Measurements from ENCODE around the gene SORCS3.

- TF ChIP-seq, protein P1, sequence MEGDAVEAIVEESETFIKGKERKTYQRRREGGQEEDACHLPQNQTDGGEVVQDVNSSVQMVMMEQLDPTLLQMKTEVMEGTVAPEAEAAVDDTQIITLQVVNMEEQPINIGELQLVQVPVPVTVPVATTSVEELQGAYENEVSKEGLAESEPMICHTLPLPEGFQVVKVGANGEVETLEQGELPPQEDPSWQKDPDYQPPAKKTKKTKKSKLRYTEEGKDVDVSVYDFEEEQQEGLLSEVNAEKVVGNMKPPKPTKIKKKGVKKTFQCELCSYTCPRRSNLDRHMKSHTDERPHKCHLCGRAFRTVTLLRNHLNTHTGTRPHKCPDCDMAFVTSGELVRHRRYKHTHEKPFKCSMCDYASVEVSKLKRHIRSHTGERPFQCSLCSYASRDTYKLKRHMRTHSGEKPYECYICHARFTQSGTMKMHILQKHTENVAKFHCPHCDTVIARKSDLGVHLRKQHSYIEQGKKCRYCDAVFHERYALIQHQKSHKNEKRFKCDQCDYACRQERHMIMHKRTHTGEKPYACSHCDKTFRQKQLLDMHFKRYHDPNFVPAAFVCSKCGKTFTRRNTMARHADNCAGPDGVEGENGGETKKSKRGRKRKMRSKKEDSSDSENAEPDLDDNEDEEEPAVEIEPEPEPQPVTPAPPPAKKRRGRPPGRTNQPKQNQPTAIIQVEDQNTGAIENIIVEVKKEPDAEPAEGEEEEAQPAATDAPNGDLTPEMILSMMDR (IDR thresholded peaks at IDR 0.05): no peak
- TF ChIP-seq POLR2A (IDR thresholded peaks at IDR 0.05): no peak
Observed at GRCh38 chr10:105288613-105289012, 647.5 kb downstream of the SORCS3 start.

Data from lower leg skin (tissue), 3 donors.